HG03575 (cell line): ENCODE measurements around the gene CCL13.

ENCODE experiments used
- ATAC-seq: cut with Tn5 transposase; IDR thresholded peaks from one replicate; pipeline ENCODE4 v1.9.1; 2021; ENCODE audit not compliant: unreplicated experiment, insufficient number of reproducible peaks, low FRiP score; ENCODE audit errors: extremely low read depth

The CCL13 gene

DNA sequence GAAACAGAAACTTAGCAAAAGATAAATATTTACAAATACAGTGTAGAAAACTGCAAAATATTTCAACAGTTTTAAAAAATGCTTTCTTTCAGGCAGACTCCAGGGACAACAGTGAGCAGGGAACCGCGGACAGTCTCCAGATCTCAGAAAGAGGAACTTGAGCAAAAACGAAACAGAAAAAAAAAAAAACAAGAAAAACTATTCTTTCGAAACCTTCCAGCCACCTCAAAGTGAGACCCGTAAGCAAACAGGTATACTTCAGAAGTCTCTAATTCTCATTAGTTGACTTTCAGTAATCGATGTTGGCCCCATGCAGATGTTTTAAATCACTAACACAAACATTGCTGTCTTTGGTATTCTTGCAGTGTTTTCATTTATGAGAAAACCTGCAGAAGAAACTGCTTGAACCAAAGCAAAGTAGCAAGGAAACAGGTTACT is 22.4 kb downstream of the CCL13 start:
- ATAC-seq = no peak

DNA sequence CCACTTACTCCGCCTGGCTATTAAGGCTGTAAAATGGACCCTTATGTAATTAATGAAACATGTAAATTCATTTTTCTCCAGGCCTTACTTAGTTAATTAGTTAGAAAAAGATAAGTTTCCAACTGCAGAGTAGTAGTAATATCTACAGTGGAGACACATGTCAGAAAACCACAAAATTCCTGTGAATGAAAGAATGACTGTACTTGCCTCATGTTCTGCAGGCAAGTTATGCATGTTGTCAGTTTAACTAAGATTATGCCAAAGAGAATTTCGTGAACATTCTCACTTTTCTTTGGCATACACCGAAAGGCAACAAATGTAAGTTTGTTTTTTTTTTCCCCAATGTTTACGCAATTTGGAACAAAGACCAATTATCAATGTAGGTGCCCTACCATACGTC is 23.6 kb downstream of the CCL13 start:
- no peak for ATAC-seq

DNA sequence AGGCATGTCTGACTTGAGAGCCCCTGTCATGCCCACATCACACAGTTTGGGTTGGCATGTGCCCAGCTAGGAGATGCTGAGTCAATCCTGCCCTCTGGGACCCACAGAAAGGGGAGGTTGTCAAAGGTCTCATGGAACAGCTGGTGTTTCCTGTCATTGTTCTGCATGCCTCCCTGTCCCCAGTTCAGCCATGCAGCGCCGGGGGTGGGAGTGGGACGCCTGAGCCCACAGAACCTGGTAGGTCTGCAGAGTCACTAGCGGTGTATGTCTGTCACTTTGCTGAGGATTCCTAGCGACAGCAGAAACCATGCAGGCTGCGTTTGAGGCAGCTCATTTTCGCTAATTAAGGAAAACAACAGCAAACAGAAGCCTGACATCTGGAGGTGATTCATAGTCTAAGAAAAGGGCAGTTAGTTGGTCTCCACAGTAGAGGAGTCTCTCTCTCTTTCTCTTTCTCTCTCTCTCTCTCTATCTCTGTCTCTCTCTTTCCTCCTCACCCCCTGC is 26.4 kb downstream of the CCL13 start:
- no peak for ATAC-seq

DNA sequence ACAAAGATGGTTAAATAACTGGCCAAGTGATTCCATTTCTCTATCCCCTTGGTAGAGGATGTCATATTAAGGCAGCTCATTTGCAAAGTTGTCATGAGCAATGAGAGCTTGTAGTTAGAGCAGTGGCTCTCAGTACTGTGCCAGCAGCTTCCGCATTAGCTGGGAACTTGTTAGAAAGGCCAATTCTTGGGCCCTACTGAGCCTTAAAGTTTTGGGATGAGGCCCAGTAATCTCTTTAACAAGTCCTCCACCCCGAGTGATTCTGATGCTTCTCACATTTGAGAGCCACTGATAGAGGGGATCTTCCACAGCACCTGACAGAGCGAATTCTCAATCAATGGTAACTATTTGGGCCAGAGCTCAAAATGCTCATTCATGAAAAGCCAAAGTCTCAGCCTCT is 26.9 kb downstream of the CCL13 start:
- ATAC-seq = no peak

DNA sequence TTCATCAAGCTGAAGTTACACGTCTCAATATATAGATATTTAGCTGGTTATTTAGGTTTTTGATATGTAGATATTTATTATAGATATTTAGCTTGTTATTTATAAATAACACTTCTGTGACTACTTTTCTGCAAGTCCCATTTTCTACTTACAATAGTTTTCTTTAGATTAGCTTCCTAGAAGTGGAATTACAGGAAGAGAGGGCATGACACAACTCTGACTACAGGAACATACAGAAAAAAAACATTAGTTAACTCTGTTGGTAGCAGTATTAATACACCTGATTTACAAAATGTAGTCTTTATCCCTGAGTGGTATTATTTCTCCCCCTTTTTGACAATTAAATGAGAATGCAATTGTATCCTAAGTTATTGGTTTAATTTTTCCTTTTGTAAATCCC is 28.0 kb downstream of the CCL13 start:
- ATAC-seq = no peak

DNA sequence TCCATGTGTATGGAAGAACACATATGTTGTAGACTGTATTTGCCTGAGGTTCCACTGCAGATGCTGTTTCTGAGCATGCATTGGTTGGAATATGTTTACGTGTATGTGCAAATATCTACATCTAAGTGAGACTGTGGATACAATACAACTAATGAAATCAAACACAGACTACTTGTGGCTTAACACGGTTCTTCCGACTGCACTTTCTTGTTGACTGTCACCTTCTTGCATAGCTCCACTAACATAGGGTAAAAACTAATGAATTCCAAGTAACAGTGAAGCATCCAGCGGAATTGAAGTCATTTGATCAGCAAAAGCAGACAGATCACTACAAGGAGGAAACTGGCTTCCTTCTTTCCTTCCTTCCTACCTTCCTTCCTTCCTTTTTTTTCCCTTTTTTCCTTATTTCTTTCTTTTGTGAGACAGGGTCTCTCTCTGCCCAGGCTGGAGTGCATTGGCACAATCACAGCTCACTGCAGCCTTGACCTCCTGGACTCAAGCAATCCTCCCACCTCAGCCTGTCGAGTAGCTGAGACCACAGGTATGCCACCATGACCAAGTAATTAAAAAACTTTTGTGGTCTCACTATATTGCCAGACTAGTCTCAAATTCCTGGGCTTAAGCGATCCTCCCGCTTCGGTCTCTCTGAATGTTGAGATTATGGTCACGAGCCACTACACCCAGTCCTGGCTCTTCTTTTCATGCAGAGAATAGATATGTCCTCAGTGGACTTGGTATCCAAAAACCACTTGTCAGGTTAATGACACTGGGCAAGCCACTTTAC is 28.7 kb downstream of the CCL13 start:
- ATAC-seq = no peak

DNA sequence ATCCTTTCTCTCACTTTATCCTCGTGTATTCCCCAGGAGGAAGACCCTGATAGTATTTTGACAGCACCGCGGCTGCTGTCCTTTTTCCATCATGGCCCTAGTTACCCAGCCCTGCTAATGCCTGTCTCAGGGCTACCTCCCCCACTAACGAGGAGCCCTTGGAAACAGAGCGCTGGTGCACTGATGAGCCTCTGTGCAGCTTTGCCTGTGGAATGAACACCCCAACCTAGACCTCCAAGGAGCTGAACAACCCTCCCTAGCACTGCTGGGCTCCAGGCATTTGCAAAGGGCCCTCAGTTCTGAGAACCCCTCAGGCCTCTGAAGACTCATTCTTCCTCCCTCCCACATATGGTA is 30.0 kb downstream of the CCL13 start:
- no peak for ATAC-seq

DNA sequence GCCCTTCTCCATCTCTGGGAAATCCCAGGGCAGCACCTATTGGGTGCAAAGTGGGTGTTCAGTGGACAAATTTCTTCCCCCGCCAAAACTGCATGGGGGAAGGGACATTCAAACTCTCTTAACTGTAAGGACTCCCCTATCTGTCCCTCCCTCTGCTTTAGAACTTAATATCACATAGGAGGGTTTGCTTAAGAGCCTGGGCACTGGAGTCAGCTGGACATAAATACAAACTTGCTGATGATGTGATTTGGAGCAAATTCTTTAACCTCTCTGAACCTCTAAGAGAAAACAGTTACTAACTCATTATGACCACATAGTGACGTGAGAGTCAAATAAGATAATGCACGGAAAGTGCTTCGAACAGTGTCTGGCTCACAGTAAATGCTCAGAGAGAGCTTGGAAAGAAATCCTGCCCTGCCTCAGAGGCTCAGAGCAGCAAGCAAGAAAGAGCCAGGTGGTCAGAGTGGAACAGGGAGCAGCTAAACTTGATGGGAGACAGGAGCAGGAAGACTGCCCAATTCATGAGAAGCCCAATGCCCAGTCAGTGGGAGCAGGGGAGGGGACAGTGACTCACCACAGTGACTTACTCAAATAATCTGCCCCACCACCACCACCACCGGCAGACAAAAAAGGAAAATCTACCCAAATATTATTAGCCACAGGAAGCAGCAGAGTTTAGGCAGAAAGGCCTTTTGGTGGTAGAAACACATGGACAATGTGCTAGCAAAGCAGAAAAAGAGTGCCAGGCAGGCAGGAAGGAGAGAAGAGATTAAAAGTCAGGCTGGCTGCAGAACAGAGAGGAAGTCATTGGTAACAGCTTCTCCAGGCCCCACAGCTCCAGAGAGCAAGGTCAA is 30.6 kb downstream of the CCL13 start:
- no peak for ATAC-seq

DNA sequence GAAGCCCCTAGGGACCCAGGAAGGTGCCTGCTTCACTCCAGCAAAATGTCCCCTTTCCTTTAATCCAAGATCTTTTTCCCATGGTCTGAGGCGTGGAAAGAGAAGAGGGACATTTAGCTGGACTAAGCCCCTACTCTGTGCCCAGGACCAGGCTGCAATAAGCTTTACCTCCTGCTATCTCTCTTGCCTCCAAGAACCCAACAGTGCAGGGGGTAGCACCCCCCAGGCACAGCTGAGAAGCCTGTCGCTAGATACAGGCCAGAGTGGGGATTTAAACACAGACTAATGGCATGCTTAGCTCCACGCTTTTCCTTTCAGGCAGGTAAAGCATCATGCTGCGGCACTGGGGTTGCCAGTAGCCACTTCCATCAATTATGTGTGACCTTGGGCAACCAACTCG is 31.3 kb downstream of the CCL13 start:
- no peak for ATAC-seq

DNA sequence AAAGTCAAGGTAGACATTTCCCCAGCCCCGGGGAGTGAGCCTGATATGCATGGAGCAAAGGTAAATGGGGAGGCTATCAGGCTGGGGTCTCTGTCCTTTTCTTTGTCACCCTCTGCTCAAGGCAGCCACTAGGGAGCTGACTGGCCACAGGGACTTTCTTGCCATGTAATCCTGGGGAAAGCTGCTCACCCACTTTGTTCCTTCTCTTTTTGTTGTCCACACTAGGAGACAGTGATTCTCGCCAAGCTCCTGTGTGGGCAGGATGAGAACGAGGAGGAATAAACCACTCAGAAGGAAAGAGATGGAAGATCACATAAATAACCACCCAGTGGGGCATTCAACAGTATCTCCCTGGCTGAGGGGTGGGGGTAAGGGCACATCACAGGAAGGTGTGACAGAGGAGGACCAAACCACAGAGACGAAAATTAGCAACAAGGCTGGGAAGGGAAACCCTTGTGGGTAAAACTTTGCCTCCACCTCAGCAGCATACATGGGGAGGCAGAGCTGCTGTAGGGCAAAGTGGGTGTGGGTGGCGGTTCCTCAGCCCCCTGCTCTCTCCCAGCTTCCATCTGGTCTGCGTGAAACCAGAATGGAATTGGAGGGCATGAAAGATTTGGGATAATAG is 33.0 kb downstream of the CCL13 start:
- no peak for ATAC-seq

DNA sequence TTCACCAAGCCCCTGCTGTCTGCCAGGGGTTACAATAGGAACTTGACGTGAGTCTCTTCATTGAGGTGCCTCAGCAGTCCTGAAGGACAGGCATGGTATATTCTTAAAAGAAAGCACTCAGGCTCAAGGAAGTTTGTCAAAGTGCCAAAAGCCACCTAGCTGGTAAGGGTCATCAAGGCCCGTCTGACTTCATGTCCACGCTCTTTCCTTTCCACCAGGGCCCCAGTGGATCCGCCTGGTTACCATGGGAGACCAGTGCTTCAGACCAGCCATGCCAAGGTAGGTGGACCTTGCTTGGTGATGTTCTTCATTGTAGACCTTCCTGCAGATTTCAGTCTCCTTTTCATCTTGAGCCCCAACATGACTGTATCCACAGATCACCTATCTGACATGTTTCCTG is 34.4 kb downstream of the CCL13 start:
- no peak for ATAC-seq

DNA sequence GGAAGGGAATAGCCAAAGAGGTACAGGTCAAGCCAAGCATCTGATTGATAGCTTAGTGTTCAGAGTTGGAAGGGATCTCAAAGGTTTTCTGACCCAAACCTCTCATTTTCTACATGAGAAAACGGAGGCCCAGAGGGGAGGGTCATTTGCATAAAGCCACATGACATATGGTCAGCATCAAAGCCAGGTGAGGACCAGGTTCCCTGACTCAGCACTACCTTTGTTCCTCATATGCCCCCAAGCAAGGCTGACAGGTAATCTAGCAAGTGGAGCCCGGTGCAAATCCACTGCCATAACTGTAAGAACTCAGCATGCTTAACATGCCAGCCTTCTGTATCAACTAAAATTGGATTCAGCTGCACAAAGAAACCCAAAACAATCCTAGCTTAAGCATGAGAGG is 35.0 kb downstream of the CCL13 start:
- ATAC-seq = no peak

DNA sequence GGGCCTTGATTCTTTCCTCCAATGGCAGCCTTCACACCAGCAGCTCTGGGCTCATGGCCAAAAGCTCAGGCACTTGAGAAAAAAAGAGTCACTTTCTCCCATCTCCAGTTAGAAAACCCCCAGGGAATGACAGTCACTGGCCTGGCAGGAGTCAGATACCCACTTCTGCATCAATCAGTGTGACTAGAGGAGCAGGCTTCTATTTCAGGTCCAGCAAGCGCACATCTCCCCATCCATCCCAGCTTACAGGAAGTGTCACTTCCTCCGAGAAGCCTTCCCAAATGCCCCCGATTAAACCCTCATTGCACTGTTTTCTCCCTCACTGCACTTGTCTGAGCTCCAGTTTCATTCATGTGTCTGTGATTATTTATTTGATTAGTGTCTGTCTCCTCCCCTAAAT is 37.1 kb downstream of the CCL13 start:
- no peak for ATAC-seq

DNA sequence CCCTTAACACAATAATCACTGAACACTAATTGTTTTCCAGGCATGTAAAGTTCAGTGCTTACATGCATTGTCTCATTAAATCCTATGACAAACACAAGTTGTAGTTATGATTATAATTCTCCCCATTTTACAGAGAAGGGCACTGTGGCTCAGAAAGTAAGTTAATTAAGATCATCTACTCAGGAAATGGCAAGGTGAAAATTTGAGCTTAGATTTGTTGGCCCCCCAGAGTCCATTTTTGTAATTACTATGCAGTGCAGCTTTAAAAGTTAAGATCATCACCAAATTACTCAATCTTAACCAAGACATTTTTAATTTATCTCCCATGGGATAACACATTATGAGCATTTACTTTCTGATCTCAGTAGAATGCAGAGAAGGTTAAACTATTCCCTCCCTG is 41.0 kb downstream of the CCL13 start:
- no peak for ATAC-seq

DNA sequence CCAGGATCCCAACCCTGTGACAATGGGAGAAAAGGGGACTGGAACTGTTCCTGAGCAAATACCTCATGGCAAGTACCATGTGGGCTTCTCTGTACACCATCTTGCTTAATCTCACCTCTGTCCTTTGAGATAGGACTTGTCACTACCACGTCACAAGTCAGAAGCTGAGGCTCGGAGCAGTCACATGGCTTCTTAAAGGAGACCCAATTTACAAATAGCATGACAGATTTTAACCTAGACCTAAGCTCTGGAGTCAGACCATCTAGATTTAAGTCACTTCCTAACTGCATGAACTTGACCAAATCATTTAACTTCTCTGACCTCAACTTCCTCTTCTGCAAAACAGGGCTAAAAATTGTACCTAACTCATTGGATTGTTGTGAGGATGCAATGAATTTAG is 42.7 kb downstream of the CCL13 start:
- no peak for ATAC-seq

DNA sequence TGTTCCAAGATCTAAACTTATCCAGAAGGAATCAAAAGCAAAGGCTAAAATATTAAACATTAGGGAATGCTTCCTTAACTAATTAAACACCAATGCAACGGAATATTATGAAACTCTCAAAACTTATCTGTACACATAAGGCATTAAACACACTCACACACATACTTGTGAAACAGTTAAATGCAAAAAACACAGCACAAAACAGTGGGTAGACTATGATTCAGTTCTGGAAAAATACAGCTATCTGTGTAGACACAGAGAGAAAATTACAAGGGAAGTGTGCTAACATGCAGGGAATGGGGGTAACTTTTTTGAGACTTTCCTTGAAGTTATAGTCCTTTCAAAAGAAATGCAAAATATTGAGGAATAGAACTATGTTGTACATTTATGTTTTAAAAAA is 43.4 kb downstream of the CCL13 start:
- ATAC-seq = no peak

DNA sequence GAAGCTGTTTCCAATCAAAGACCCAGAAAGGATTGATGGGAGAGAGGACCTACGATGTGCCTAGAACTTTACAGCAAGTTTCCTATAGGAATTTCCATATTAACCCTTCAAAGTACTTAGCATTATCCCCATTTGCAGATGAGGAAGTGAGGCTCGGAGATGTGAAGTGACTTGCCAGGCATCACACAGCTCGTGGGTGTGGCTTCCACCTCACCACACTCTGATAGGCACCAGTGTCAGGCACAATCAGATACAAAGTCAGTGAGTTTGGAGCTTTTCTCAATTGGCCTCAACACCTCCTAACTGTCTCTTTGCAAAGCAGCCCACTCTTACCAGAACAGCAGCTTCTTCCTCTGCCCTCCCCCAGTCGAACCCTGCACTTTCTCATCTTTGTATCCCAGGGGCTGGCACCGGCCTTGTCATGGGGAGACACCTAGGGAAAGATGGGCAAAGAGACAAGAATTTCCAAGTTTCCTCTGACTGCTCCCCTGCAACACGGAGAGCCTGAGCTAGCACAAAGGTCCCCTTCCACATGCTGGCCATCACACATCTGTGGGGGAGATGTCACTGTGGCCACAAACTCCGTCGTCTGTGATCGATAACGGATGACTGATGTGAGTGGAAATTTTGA is 44.1 kb downstream of the CCL13 start:
- no peak for ATAC-seq

DNA sequence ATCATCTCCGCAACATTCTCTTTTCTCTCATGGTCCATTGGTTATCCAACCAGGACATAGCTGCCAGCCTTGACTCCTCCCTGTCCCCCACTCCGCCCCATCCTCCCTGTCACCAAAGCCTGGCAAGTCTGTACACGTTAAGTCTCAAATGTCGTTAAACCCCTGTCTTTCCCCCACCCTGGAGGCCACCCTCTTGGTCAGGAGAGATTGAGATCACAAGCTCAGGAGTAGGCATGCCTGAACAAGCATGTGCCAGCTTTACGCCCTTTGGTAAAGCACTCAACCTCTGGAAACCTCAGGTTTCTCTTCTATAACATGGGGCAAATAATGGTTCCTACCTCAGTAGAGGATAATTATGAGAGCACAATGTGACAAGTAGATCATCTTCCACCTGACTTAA is 44.9 kb downstream of the CCL13 start:
- no peak for ATAC-seq

DNA sequence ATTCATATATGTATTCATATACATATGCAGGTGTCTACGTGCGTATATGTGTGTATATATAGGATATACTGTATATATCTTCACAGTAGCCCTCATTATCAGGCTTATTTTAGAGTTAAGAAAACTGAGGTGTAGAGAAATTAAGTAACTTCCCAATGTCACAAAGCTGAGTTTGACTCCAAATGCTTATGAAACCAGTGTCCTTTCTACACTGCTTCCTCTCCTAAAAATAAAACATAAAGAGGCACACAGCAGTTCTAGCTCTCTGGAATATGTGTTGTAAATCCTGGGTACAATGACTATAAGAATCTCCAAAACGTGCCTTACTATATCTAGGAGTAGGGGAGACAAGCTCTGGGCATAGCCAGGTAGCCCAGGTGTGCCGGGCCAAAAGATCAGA is 46.7 kb downstream of the CCL13 start:
- ATAC-seq = no peak
